AG04449 (cell line): ENCODE measurements around the gene DGKB.

Experiments
- CTCF ChIA-PET: fragments of 350-600 bp; formaldehyde crosslinking; extraction: SDS; loops from one replicate; lab custom pipeline; 2021; ENCODE audit warnings: antibody characterized with exemption; lab: Yijun Ruan, JAX
- POLR2A ChIA-PET: fragments of 400-600, 350-600 bp; formaldehyde crosslinking; extraction: SDS; loops from one replicate; lab custom pipeline; 2020; ENCODE audit warnings: antibody characterized with exemption, inconsistent platforms; lab: Yijun Ruan, JAX
- DNase-seq: peaks from one replicate; pipeline ENCODE4 v3.0.0-alpha.2; 2010; ENCODE audit warnings: low read depth, low spot score
- H3K4me3 ChIP-seq: 2 replicates; pipeline ENCODE4 v1.5.1; 2011; ENCODE audit warnings: low read depth, mild to moderate bottlenecking, control low read depth, low read length
- CTCF ChIP-seq: IDR thresholded peaks from one replicate; pipeline ENCODE4 v1.5.1; 2011; ENCODE audit warnings: mild to moderate bottlenecking, moderate library complexity, low read length, control low read depth, inconsistent platforms; ENCODE audit not compliant: insufficient read depth; ENCODE audit errors: missing control alignments

The DGKB gene

GRCh38 chr7:14850039-14850438 is 52.5 kb downstream of the DGKB start:
- H3K4me3 ChIP-seq, result no peak overlapping the region
- CTCF ChIA-PET, result interaction anchor here (1.3 kb wide), 2 partner anchors 73 to 159 kb away, joined by 3 to 4 read pairs; no protein-coding TSS in a partner anchor
- no peak for DNase-seq
- no peak for TF ChIP-seq CTCF
- POLR2A ChIA-PET, result interaction anchor here (1.0 kb wide), 1 partner anchor 16 kb away, joined by 4 read pairs; no protein-coding TSS in a partner anchor

- POLR2A ChIA-PET, result no interaction called here
- no peak overlapping the region for H3K4me3 ChIP-seq
- no peak for TF ChIP-seq CTCF
- CTCF ChIA-PET, result no interaction called here
- DNase-seq, result no peak
These were observed 56.1 kb downstream of the DGKB start for GRCh38 chr7:14846405-14846804.

- no peak overlapping the region for H3K4me3 ChIP-seq
- no peak for DNase-seq
- CTCF ChIA-PET, result no interaction called here
- POLR2A ChIA-PET, result no interaction called here
- no peak for TF ChIP-seq CTCF
These were observed 58.8 kb downstream of the DGKB start for GRCh38 chr7:14843755-14844154.

GRCh38 chr7:14842523-14842922 is 60.0 kb downstream of the DGKB start:
- POLR2A ChIA-PET, result no interaction called here
- no peak for DNase-seq
- no peak for TF ChIP-seq CTCF
- no peak overlapping the region for H3K4me3 ChIP-seq
- CTCF ChIA-PET, result no interaction called here

- no peak overlapping the region for H3K4me3 ChIP-seq
- CTCF ChIA-PET, result no interaction called here
- no peak for TF ChIP-seq CTCF
- no peak for DNase-seq
- POLR2A ChIA-PET, result no interaction called here
These were observed 60.7 kb downstream of the DGKB start for GRCh38 chr7:14841869-14842268.

- ChIA-PET POLR2A (no interaction called here), CTCF (no interaction called here)
- no peak for TF ChIP-seq CTCF
- no peak overlapping the region for H3K4me3 ChIP-seq
- no peak for DNase-seq
These were observed 61.5 kb downstream of the DGKB start for GRCh38 chr7:14841086-14841485.
